Left lung (tissue), 10 donors: ENCODE data around the gene TMA7. TPM values are rescaled to one million over a fixed set of nuclear protein-coding genes. Genes with fewer than 3 reads are reported as not detected.

Experiments used
- ATAC-seq: fragments of 200-7000 bp; cut with Tn5 transposase; one replicate; pipeline ENCODE4 v1.9.1; 2020; ENCODE audit warnings: moderate library complexity
- DNase-seq, 4 donors: peaks; one replicate each; pipeline ENCODE4 v3.0.0-alpha.2; 2013 to 2020
- H3K27ac ChIP-seq, 2 donors: fragments of 200-600 bp; sonication (generic) in 1 of 2; one replicate each; pipeline versions ENCODE4 v1.5.0 to v1.8.0; 2020 to 2021
- H3K27me3 ChIP-seq, 2 donors: fragments of 200-600 bp; sonication (generic) in 1 of 2; one replicate each; pipeline versions ENCODE4 v1.5.0 to v1.8.0; 2020 to 2021
- H3K36me3 ChIP-seq, 2 donors: fragments of 200-600 bp; sonication (generic) in 1 of 2; one replicate each; pipeline versions ENCODE4 v1.5.0 to v1.8.0; 2020 to 2021
- H3K4me1 ChIP-seq, 2 donors: fragments of 200-600 bp; one replicate each; pipeline ENCODE4 v1.8.0; 2021
- H3K4me3 ChIP-seq, 2 donors: fragments of 200-600 bp; sonication (generic) in 1 of 2; one replicate each; pipeline versions ENCODE4 v1.5.0 to v1.8.0; 2020 to 2021; ENCODE audit warnings: mild to moderate bottlenecking in 1 of 2
- H3K9me3 ChIP-seq, 2 donors: fragments of 200-600 bp; sonication (generic) in 1 of 2; one replicate each; pipeline versions ENCODE4 v1.5.0 to v1.8.0; 2020 to 2021
- intact Hi-C, 2 donors: fragments of 100-400 bp; cut with DNase I; formaldehyde crosslinking; loops; one replicate each; pipeline versions ENCODE4 v1.11.2 to v1.14.2; 2022
- polyA plus RNA-seq, 6 donors: library from polyadenylated mRNA; unstranded; fragments of 120-200 nt; gene quantifications; one replicate each; pipeline ENCODE4 v1.2.1, GENCODE V29; 2013; ENCODE audit not compliant: insufficient read length in 6 of 6
- total RNA-seq, 2 donors: library from RNA; stranded (reverse); fragmentation: NEBNext Ultra II Directional; extraction: Animal tissue kit (Norgen Biotek cat#: 25700); gene quantifications; one replicate each; pipeline ENCODE4 v1.2.1, GENCODE V29; 2021
- TF ChIP-seq, protein P1 (sequence below), 2 donors: fragments of 200-600 bp; sonication (generic) in 1 of 2; IDR thresholded peaks; one replicate each; pipeline versions ENCODE4 v1.5.0 to v1.8.0; 2021; ENCODE audit warnings: antibody characterized with exemption in 2 of 2
- donor health status: DM: no; HTN: yes; CAD: no.
- donor health status: DM: no; HTN: no; CAD: no.

Gene TMA7
- total and polyA plus RNA-seq, 8 donors: 174 to 288 (median 253) TPM

DNA sequence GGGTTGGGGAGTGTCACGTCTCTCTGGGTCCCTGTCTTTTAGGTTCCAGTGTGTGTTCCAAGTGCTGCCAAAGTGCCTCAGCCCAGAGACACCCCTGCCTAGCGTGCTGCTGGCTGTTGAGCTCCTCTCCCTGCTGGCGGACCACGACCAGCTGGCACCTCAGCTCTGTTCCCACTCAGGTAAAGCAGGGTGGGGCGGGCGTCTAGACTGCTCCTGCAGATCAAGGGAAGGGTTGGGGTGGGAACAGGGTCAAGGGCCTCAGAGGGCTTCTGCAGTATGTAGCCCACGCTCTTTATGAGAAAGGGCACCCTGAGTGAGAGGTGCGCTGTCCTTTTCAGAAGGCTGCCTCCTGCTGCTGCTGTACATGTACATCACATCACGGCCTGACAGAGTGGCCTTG, 23.6 kb downstream of the TMA7 start:
- ATAC-seq (no peak), DNase-seq (no peak)
- no peaks in the 10 kb centered on the region for H3K27me3 ChIP-seq
- TF ChIP-seq, protein P1, sequence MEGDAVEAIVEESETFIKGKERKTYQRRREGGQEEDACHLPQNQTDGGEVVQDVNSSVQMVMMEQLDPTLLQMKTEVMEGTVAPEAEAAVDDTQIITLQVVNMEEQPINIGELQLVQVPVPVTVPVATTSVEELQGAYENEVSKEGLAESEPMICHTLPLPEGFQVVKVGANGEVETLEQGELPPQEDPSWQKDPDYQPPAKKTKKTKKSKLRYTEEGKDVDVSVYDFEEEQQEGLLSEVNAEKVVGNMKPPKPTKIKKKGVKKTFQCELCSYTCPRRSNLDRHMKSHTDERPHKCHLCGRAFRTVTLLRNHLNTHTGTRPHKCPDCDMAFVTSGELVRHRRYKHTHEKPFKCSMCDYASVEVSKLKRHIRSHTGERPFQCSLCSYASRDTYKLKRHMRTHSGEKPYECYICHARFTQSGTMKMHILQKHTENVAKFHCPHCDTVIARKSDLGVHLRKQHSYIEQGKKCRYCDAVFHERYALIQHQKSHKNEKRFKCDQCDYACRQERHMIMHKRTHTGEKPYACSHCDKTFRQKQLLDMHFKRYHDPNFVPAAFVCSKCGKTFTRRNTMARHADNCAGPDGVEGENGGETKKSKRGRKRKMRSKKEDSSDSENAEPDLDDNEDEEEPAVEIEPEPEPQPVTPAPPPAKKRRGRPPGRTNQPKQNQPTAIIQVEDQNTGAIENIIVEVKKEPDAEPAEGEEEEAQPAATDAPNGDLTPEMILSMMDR (IDR thresholded peaks at IDR 0.05): no peak
- H3K4me1 ChIP-seq: peaks cover 19 to 38% of the 10 kb centered on the region in 2 donors
- intact Hi-C loops: loop anchor here in 1 of 2 donors (10.0 kb wide), 1 partner anchor 81 kb away; no protein-coding TSS in a partner anchor
- H3K9me3 ChIP-seq: no peaks in the 10 kb centered on the region
- H3K36me3 ChIP-seq: peaks cover 0 to 71% of the 10 kb centered on the region in 2 donors
- peak overlapping the region in 1 of 2 donors; percentile 100 for H3K27ac ChIP-seq
- H3K4me3 ChIP-seq: no peak overlapping the region

DNA sequence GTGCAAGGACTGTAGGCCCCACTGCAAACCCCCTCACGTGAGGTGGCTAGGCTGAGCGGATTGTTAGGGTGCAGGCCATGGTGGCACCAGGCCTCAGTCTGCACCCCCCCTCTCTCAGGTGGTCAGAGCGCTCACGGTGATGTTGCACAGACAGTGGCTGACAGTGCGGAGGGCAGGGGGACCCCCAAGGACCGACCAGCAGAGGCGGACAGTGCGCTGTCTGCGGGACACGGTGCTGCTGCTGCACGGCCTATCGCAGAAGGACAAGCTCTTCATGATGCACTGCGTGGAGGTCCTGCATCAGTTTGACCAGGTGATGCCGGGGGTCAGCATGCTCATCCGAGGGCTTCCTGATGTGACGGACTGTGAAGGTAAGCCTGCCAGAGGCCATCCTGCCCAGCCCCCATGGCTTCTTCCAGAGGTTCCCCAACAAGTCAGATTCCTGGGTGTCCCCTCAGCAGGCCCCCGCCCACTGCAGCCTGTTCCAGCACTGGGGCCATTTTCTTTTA, 24.7 kb downstream of the TMA7 start:
- intact Hi-C loops: loop anchor here (5.0 to 10.0 kb wide), 3 partner anchors 38 to 88 kb away; partner anchors contain the start of gene SHISA5 (in 1 of the 2)
- peak overlapping the region; percentile 100 for H3K27ac ChIP-seq
- no peaks in the 10 kb centered on the region for H3K9me3 ChIP-seq
- DNase-seq: peak in 1 of 4 donors; percentile 76
- H3K27me3 ChIP-seq: no peaks in the 10 kb centered on the region
- no peak for ATAC-seq
- no peak overlapping the region for H3K4me3 ChIP-seq
- H3K36me3 ChIP-seq: peaks cover 0 to 71% of the 10 kb centered on the region in 2 donors
- peaks cover 22 to 49% of the 10 kb centered on the region in 2 donors for H3K4me1 ChIP-seq
- TF ChIP-seq, protein P1 (IDR thresholded peaks at IDR 0.05): no peak

DNA sequence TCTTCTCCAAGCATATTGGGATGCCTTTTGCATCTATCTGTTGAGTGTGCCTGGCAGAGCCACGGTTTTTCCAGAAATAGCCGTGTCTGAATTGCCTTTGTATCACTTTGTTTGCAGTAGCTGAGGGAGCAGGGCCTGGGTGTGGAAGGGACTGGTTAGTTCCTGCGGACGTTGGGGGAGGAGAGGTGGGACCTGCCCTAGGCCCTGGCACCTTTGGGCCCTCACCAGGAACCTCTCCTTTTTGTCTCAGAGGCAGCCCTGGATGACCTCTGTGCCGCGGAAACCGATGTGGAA, 25.1 kb downstream of the TMA7 start:
- H3K4me1 ChIP-seq: peaks cover 26 to 53% of the 10 kb centered on the region in 2 donors
- no peaks in the 10 kb centered on the region for H3K9me3 ChIP-seq
- H3K27ac ChIP-seq: peak overlapping the region; percentile 100
- intact Hi-C loops: loop anchor here (5.0 to 10.0 kb wide), 3 partner anchors 37 to 87 kb away; partner anchors contain the start of gene SHISA5 (in 1 of the 2)
- H3K27me3 ChIP-seq: no peaks in the 10 kb centered on the region
- ATAC-seq: no peak
- no peak overlapping the region for H3K4me3 ChIP-seq
- H3K36me3 ChIP-seq: peaks cover 0 to 71% of the 10 kb centered on the region in 2 donors
- no peak for DNase-seq
- TF ChIP-seq, protein P1 (IDR thresholded peaks at IDR 0.05): no peak

GRCh38 chr3:48465531-48466378, 25.7 kb downstream of the TMA7 start:
- ATAC-seq: peak; percentile 96
- no peaks in the 10 kb centered on the region for H3K9me3 ChIP-seq
- peaks cover 0 to 69% of the 10 kb centered on the region in 2 donors for H3K36me3 ChIP-seq
- H3K27ac ChIP-seq: peak overlapping the region; percentile 100
- peaks cover 28 to 58% of the 10 kb centered on the region in 2 donors for H3K4me1 ChIP-seq
- intact Hi-C loops: loop anchor here (5.0 to 10.0 kb wide), 3 partner anchors 37 to 87 kb away; partner anchors contain the start of gene SHISA5 (in 1 of the 2)
- no peaks in the 10 kb centered on the region for H3K27me3 ChIP-seq
- peak; percentile 96 to 99 (median 98) for DNase-seq
- TF ChIP-seq, protein P1 (IDR thresholded peaks at IDR 0.05): peak; percentile 52 to 70
- H3K4me3 ChIP-seq: peak overlapping the region; percentile 46 to 71
